Right atrium auricular region (tissue), 2 donors: Measurements from ENCODE around the gene SGK2. TPM values are rescaled to one million over a fixed set of nuclear protein-coding genes. Genes with fewer than 3 reads are reported as not detected.
A peak's percentile ranks its signal among the peaks of the same experiment; 100 is the strongest.

Source experiments
- DNase-seq: peaks from one replicate; pipeline ENCODE4 v3.0.0-alpha.2; 2019; ENCODE audit warnings: low spot score
- H3K27ac ChIP-seq, 2 donors: fragments of 200-600 bp; sonication (generic); 1 replicate in 1 of 2; 2 replicates in 1 of 2; pipeline ENCODE4 v1.5.1; 2016 to 2019
- H3K27me3 ChIP-seq, 2 donors: fragments of 200-600 bp; sonication (generic); one replicate each; pipeline versions ENCODE4 v1.5.1 to v1.6.0; 2017 to 2019
- H3K36me3 ChIP-seq: fragments of 200-600 bp; sonication (generic); one replicate; pipeline ENCODE4 v1.5.1; 2016
- H3K4me1 ChIP-seq, 2 donors: fragments of 200-600 bp; sonication (generic); one replicate each; pipeline versions ENCODE4 v1.5.1 to v1.6.0; 2017 to 2019
- H3K4me3 ChIP-seq, 2 donors: fragments of 200-600 bp; sonication (generic); 1 replicate in 1 of 2; 2 replicates in 1 of 2; pipeline ENCODE4 v1.5.1; 2017 to 2019; ENCODE audit warnings: mild to moderate bottlenecking in 1 of 2, moderate library complexity in 1 of 2
- H3K9me3 ChIP-seq, 2 donors: fragments of 200-600 bp; sonication (generic); one replicate each; pipeline ENCODE4 v1.5.1; 2019
- total RNA-seq, 2 donors: library from RNA; depleted of rRNA; stranded (reverse); fragments of >200 nt; gene quantifications; one replicate each; pipeline ENCODE4 v1.1.0, GENCODE V29; 2016
- TF ChIP-seq, protein P1 (sequence below), 2 donors: fragments of 200-600 bp; sonication (generic); IDR thresholded peaks; one replicate each; pipeline ENCODE4 v1.5.1; 2019; ENCODE audit warnings: antibody characterized with exemption in 2 of 2

The SGK2 gene
- total RNA-seq, 2 donors from 2014 or later, result 0.90 TPM; not detected in 1

DNA sequence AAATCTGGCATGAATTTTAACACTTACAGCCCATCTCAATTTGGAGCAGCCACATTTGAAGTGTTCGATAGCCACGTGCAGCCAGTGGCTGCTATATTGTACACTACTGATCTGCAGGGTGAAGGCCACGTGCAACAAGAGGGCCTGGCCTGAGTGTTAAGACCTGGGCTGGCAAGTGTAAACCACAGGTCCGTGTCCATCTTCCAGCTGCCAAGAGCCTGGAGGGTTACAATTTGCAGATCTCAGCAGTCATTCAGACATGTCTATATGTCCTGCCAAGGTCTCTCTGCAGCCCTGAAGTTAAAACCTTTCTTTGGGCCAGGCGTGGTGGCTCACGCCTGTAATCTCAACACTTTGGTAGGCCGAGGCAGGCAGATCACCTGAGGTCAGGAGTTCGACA, 14.1 kb downstream of the SGK2 start:
- DNase-seq, result no peak
- H3K27me3 ChIP-seq, result no peaks in the 10 kb centered on the region
- TF ChIP-seq, protein P1, sequence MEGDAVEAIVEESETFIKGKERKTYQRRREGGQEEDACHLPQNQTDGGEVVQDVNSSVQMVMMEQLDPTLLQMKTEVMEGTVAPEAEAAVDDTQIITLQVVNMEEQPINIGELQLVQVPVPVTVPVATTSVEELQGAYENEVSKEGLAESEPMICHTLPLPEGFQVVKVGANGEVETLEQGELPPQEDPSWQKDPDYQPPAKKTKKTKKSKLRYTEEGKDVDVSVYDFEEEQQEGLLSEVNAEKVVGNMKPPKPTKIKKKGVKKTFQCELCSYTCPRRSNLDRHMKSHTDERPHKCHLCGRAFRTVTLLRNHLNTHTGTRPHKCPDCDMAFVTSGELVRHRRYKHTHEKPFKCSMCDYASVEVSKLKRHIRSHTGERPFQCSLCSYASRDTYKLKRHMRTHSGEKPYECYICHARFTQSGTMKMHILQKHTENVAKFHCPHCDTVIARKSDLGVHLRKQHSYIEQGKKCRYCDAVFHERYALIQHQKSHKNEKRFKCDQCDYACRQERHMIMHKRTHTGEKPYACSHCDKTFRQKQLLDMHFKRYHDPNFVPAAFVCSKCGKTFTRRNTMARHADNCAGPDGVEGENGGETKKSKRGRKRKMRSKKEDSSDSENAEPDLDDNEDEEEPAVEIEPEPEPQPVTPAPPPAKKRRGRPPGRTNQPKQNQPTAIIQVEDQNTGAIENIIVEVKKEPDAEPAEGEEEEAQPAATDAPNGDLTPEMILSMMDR (IDR thresholded peaks at IDR 0.05), result no peak

DNA sequence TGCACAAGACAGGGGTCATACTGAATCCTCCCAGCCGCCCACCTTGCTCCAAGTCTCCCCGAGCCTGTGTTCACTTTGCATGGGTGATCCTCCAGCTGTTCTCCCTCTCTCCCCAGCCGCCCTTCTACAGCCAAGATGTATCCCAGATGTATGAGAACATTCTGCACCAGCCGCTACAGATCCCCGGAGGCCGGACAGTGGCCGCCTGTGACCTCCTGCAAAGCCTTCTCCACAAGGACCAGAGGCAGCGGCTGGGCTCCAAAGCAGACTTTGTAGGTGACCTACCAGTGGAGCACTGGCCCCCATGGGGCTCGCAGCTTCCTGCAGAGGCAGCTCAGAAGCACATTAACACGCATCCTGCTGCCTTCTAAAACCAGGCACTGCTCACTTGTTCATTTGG, 17.3 kb downstream of the SGK2 start:
- TF ChIP-seq, protein P1 (IDR thresholded peaks at IDR 0.05), result no peak
- no peak overlapping the region for H3K27ac ChIP-seq
- no peaks in the 10 kb centered on the region for H3K9me3 ChIP-seq
- no peaks in the 10 kb centered on the region for H3K27me3 ChIP-seq
- H3K4me3 ChIP-seq, result no peak overlapping the region
- no peak for DNase-seq
- no peaks in the 10 kb centered on the region for H3K4me1 ChIP-seq
- H3K36me3 ChIP-seq, result no peaks in the 10 kb centered on the region

More for the DNA sequence above, 14.1 kb downstream of the SGK2 start:
- H3K4me3 ChIP-seq, result no peak overlapping the region
- no peaks in the 10 kb centered on the region for H3K36me3 ChIP-seq
- H3K9me3 ChIP-seq, result no peaks in the 10 kb centered on the region
- no peaks in the 10 kb centered on the region for H3K4me1 ChIP-seq
- H3K27ac ChIP-seq, result no peak overlapping the region

DNA sequence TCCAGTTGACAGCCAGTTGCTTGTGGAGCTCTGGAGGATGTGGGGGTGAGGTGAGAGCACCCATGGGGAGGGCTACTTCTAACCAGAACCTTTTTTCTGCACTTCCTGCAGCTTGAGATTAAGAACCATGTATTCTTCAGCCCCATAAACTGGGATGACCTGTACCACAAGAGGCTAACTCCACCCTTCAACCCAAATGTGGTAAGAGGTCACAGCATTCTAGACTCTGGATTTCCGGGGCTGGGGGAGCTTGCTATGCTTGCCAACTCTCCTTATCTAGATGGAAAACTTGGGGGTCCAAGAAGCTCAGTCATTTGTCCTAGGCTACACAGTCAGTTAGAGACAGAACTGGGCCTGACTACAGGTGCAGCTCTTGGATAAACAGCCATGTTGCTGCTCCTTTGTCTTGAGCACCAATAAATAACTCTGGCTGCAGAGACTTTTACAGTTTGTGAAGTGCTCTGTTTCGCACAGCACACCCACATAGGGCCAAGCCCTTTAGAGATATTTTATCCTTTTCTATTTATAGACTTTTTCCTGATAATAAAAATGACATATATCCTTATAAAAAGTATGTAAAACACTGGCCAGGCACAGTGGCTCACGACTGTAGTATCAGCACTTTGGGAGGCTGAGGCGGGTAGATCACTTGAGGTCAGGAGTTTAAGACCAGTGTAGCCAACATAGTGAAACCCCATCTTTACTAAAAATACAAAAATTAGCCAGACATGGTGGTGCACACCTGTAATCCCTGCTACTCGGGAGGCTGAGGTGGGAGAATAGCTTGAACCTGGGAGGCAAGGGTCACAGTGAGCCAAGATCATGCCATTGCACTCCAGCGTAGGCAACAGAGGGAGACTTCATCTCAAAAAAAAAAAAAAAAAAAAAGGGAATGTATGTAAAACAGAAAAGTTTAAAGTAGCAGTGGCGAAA, 21.3 kb downstream of the SGK2 start:
- no peaks in the 10 kb centered on the region for H3K36me3 ChIP-seq
- TF ChIP-seq, protein P1 (IDR thresholded peaks at IDR 0.05), result no peak
- no peaks in the 10 kb centered on the region for H3K27me3 ChIP-seq
- no peaks in the 10 kb centered on the region for H3K4me1 ChIP-seq
- H3K27ac ChIP-seq, result no peak overlapping the region
- DNase-seq, result no peak
- H3K9me3 ChIP-seq, result no peaks in the 10 kb centered on the region
- no peak overlapping the region for H3K4me3 ChIP-seq

DNA sequence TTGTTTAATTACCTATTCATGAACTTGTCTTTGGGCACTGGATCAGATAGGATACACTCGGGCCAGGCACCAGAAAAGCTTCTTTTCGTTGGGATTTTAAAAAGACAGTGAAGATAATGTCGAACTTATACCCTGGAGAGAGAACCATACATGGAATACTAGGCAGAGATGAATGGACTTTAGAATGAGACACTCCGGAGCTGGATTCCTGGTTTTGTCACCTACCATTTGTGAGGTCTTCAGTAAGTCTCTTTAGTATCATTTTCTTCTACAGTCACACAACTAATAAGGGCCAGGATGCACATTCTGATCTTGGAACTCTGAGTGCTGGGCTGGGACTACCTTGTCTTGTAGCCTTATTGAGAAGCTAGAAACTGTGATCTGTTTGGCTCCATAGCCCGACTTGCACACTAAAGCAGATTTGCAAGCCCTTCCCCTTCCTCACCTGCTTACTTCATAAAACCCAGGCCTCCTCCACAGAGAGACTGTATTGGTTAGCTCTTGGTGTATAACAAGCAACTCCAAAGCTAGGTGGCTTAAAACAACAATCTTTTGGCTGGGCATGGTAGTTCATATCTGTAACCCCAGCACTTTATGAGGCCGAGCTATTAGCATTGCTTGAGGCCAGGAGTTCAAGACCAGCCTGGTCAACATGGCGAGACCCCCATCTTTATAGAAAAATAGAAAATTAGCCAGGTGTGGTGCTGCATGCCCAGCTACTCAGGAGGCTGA, 24.5 kb downstream of the SGK2 start:
- H3K4me3 ChIP-seq, result no peak overlapping the region
- TF ChIP-seq, protein P1 (IDR thresholded peaks at IDR 0.05), result no peak

DNA sequence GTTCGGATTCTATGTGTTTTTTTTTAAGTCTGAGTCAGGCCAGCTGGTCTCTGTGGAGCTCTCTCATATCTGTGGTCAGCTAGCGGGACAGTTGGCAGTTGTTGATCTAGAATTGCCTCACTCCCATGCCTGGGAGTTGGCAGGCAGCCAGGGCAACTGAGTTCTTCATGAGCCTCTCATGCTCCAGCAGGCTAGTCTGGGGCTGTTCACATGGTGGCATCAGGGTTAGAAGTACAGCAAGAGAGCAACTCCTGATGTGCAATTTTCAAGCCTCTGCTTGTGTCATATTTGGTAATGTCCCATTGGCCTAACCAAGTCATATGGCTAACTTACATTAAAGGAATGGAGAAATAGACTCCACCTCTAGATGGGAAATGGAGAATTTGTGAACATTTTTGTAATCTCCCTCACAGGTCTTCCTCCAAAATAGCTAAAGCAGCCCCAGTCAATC, 25.2 kb downstream of the SGK2 start:
- H3K27me3 ChIP-seq, result no peaks in the 10 kb centered on the region
- no peak overlapping the region for H3K27ac ChIP-seq
- no peaks in the 10 kb centered on the region for H3K4me1 ChIP-seq
- H3K9me3 ChIP-seq, result no peaks in the 10 kb centered on the region
- no peaks in the 10 kb centered on the region for H3K36me3 ChIP-seq
- no peak overlapping the region for H3K4me3 ChIP-seq
- TF ChIP-seq, protein P1 (IDR thresholded peaks at IDR 0.05), result no peak
- peak; percentile 88 for DNase-seq

More for the DNA sequence above, 24.5 kb downstream of the SGK2 start:
- H3K27me3 ChIP-seq, result no peaks in the 10 kb centered on the region
- H3K36me3 ChIP-seq, result no peaks in the 10 kb centered on the region
- DNase-seq, result no peak
- H3K4me1 ChIP-seq, result no peaks in the 10 kb centered on the region
- no peaks in the 10 kb centered on the region for H3K9me3 ChIP-seq
- H3K27ac ChIP-seq, result no peak overlapping the region
